GM12872 (cell line): Measurements from ENCODE around the gene NBAS.
A peak's percentile ranks its signal among the peaks of the same experiment; 100 is the strongest.

Source experiments
- CTCF ChIP-seq: IDR thresholded peaks from 3 replicates; pipeline ENCODE4 v1.5.1; 2011; ENCODE audit warnings: low read depth, mild to moderate bottlenecking, low read length, moderate library complexity; ENCODE audit not compliant: insufficient read depth

NBAS gene

GRCh38 chr2:15584767-15585469 lies 23.8 kb upstream of the NBAS start:
- no peak for TF ChIP-seq CTCF

- TF ChIP-seq CTCF = no peak
Measured at GRCh38 chr2:15584316-15584715, 23.2 kb upstream of the NBAS start.

- no peak for TF ChIP-seq CTCF
Measured at GRCh38 chr2:15583826-15584225, 22.7 kb upstream of the NBAS start.

- no peak for TF ChIP-seq CTCF
Measured at GRCh38 chr2:15582710-15583357, 21.7 kb upstream of the NBAS start.

- no peak for TF ChIP-seq CTCF
Measured at GRCh38 chr2:15580451-15580850, 19.3 kb upstream of the NBAS start.

- TF ChIP-seq CTCF = no peak
Measured at GRCh38 chr2:15579641-15580040, 18.5 kb upstream of the NBAS start.

- TF ChIP-seq CTCF = peak; percentile 75
Measured at GRCh38 chr2:15577071-15577735, 16.1 kb upstream of the NBAS start.
